ENCODE data around the gene PSD2. TPM values are rescaled to one million over a fixed set of nuclear protein-coding genes. Genes with fewer than 3 reads are reported as not detected.

The PSD2 gene
- total RNA-seq, 2 donors from 2014 or later, result 0.05 to 0.11 TPM

DNA sequence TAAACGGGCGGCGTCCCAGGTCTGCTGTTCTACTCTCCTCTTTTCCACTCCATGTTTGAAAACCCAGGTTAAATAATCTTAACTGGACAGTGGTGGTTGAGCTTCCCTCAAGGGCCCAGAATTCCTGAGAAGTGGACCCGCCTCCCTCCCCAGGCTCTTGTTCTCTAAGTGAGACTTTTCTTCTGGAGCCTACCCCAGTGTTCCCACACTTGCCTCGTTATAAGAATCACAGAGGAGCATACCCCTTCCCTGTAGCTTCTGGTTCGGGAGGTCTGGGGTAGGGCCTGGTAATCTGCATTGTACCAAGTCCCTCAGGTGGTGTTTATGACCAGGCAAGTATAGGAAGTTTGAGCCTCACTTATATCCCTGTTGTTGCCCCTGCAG, 12.0 kb downstream of the PSD2 start:
- no peak overlapping the region for H3K27ac ChIP-seq
- H3K9me3 ChIP-seq, result no peaks in the 10 kb centered on the region
- H3K4me3 ChIP-seq, result no peak overlapping the region
- DNase-seq, result no peak
- no peak overlapping the region for H3K9ac ChIP-seq (ENCODE audit: low read depth in 2 of 2, low read length in 2 of 2)
- TF ChIP-seq CTCF (IDR thresholded peaks at IDR 0.05), result no peak
- no peaks in the 10 kb centered on the region for H3K27me3 ChIP-seq
- H3K36me3 ChIP-seq, result no peaks in the 10 kb centered on the region
- no peaks in the 10 kb centered on the region for H3K4me1 ChIP-seq
- intact Hi-C loops (cut with DNase I), result no loop called here

GRCh38 chr5:139808481-139809330, 13.1 kb downstream of the PSD2 start:
- H3K27me3 ChIP-seq, result no peaks in the 10 kb centered on the region

DNA sequence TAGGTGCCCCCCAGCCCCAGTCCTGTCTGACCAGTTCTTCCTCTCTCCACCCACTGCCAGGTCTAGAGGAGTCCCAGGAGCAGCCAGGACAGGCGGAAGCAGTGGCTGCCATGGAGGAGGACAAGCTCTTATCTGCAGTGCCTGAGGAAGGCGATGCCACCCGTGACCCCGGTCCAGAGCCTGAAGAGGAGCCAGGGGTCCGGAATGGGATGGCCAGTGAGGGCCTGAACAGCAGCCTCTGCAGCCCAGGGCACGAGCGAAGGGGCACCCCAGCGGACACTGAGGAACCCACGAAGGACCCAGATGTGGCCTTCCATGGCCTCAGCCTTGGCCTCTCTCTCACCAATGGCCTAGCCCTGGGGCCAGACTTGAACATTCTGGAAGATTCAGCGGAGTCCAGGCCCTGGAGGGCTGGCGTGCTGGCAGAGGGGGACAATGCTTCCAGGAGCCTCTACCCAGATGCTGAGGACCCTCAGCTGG, 13.8 kb downstream of the PSD2 start:
- H3K27ac ChIP-seq, result no peak overlapping the region
- no peaks in the 10 kb centered on the region for H3K27me3 ChIP-seq
- no peak overlapping the region for H3K9ac ChIP-seq (ENCODE audit: low read depth in 2 of 2, low read length in 2 of 2)
- H3K4me3 ChIP-seq, result no peak overlapping the region
- H3K36me3 ChIP-seq, result no peaks in the 10 kb centered on the region
- intact Hi-C loops (cut with DNase I), result no loop called here
- no peak for DNase-seq
- H3K9me3 ChIP-seq, result no peaks in the 10 kb centered on the region
- H3K4me1 ChIP-seq, result no peaks in the 10 kb centered on the region
- no peak for TF ChIP-seq CTCF (IDR thresholded peaks at IDR 0.05)

More at GRCh38 chr5:139808481-139809330, 13.1 kb downstream of the PSD2 start:
- Histone ChIP-seq H3K9ac (ENCODE audit: low read depth in 2 of 2, low read length in 2 of 2) (no peak overlapping the region), H3K27ac (no peak overlapping the region), H3K4me3 (no peak overlapping the region), H3K4me1 (no peaks in the 10 kb centered on the region), H3K36me3 (no peaks in the 10 kb centered on the region), H3K9me3 (no peaks in the 10 kb centered on the region)
- no peak for DNase-seq
- no peak for TF ChIP-seq CTCF (IDR thresholded peaks at IDR 0.05)
- intact Hi-C loops (cut with DNase I), result no loop called here

DNA sequence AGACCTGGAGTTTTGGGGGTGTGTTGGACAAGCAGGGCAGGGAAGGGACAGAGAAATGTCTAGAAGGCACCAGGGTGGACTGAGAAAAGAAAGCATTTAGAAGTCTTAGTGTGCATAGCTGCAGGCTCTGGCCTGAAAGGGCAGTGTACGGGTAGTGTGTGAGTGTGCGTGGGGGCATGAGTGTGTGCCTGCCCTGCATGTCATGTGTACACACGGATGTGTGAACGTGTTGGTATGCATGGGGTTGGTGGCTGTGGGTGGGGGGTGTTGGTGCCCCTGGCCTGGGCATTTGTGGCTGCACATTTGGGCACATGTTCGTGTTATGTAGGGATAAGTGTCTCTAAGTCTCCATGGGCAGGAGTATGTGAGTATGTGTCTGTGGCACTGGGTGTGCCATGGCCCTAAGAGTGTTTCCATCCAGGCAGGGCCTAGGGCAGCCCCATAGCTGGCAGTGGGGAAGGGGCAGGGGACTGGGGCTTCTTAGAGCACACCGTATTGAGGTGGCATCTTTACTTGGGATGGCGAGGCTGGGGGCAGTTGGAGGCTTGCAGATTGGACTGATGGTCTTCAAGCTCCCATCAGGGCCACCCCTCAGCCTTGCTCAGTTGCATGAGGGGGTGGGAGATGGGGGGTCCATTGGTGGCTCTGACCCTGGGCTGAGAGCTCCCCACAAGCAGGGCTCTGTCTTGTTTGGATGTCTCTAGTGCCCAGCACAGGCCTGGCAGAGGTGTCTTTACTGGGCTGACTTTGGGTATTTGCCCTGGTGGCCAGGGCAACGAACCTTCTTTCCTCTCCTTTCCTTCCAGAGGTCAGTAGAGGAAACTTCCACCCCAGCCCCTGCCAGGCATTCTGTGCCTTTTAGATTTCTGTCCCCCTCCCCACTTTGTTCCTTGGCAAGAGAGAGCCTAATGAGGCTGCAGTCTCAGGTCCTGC, 15.0 kb downstream of the PSD2 start:
- Histone ChIP-seq H3K4me1 (no peaks in the 10 kb centered on the region), H3K27ac (no peak overlapping the region), H3K9ac (ENCODE audit: low read depth in 2 of 2, low read length in 2 of 2) (no peak overlapping the region), H3K27me3 (no peaks in the 10 kb centered on the region), H3K36me3 (no peaks in the 10 kb centered on the region), H3K4me3 (no peak overlapping the region), H3K9me3 (no peaks in the 10 kb centered on the region)
- no peak for TF ChIP-seq CTCF (IDR thresholded peaks at IDR 0.05)
- DNase-seq, result no peak
- intact Hi-C loops (cut with DNase I), result no loop called here

DNA sequence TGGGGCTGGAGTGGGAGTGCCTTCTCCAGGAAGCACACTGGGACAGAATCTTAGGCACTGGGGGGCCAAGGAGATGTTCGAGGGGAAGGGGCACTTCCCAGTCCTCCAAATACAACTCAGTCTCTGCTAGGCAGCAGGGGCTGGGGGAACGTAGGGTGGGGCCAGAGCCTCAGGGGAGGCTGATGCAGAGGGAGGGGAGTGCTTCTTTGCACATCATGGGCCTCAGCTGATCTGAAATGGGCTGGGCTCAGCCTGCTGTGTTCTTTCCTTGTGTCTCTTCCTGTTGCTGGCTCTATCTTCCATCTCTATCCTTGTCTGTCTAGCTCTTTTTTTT, 15.6 kb downstream of the PSD2 start:
- DNase-seq, result no peak
- no peaks in the 10 kb centered on the region for H3K9me3 ChIP-seq

More for the DNA sequence above, 15.6 kb downstream of the PSD2 start:
- no peak for TF ChIP-seq CTCF (IDR thresholded peaks at IDR 0.05)
- H3K27ac ChIP-seq, result no peak overlapping the region
- no peak overlapping the region for H3K4me3 ChIP-seq
- intact Hi-C loops (cut with DNase I), result no loop called here
- no peaks in the 10 kb centered on the region for H3K27me3 ChIP-seq
- H3K4me1 ChIP-seq, result no peaks in the 10 kb centered on the region
- H3K36me3 ChIP-seq, result no peaks in the 10 kb centered on the region
- H3K9ac ChIP-seq (ENCODE audit: low read depth in 2 of 2, low read length in 2 of 2), result no peak overlapping the region

Measured in colonic mucosa (tissue), 4 donors.